Keratinocyte (primary cell): ENCODE data around the gene LEO1. TPM values are rescaled to one million over a fixed set of nuclear protein-coding genes. Genes with fewer than 3 reads are reported as not detected.

ENCODE experiments used
- DNase-seq: peaks from one replicate; pipeline ENCODE4 v3.0.0-alpha.2; 2011; ENCODE audit warnings: low read depth, missing footprints, low spot score
- FAIRE-seq: peaks from 2 replicates; lab custom pipeline; 2011; peaks lifted over from hg19 to GRCh38; lab: Jason Lieb, UNC
- H2AFZ ChIP-seq: 2 replicates; pipeline ENCODE4 v1.6.0; 2012; ENCODE audit warnings: low read length, control low read depth, inconsistent platforms; ENCODE audit not compliant: control insufficient read depth
- H3K27ac ChIP-seq: 2 replicates; pipeline ENCODE4 v1.5.1; 2011; ENCODE audit warnings: low read length; ENCODE audit not compliant: control insufficient read depth, insufficient read depth
- H3K27me3 ChIP-seq: 3 replicates; pipeline ENCODE4 v1.6.0; 2011; ENCODE audit warnings: low read length; ENCODE audit not compliant: control insufficient read depth, insufficient read depth; ENCODE audit errors: extremely low read depth
- H3K36me3 ChIP-seq, 2 experiments: 2 replicates in 1 of 2; 3 replicates in 1 of 2; pipeline ENCODE4 v1.5.1; 2011; ENCODE audit warnings: low read length in 2 of 2, mild to moderate bottlenecking in 1 of 2; ENCODE audit not compliant: control insufficient read depth in 2 of 2, insufficient read depth in 2 of 2; ENCODE audit errors: extremely low read depth in 1 of 2
- H3K4me1 ChIP-seq: 3 replicates; pipeline ENCODE4 v1.5.1; 2011; ENCODE audit warnings: low read length; ENCODE audit not compliant: control insufficient read depth, insufficient read depth; ENCODE audit errors: extremely low read depth
- H3K4me2 ChIP-seq: 3 replicates; pipeline ENCODE4 v1.6.0; 2011; ENCODE audit warnings: low read depth, low read length; ENCODE audit not compliant: control insufficient read depth, insufficient read depth; ENCODE audit errors: extremely low read depth
- H3K4me3 ChIP-seq, 3 experiments: fragments of 200-600 bp in 1 of 3; sonication (generic) in 1 of 3; 2 replicates in 2 of 3; 3 replicates in 1 of 3; pipeline ENCODE4 v1.5.1; 2011 to 2016; ENCODE audit warnings: low read length in 3 of 3, mild to moderate bottlenecking in 3 of 3, control low read depth in 2 of 3, inconsistent platforms in 1 of 3, low read depth in 1 of 3, mixed read lengths in 1 of 3, mixed run types in 1 of 3, moderate library complexity in 1 of 3; ENCODE audit not compliant: control insufficient read depth in 2 of 3, insufficient read depth in 2 of 3; ENCODE audit errors: extremely low read depth in 1 of 3
- H3K79me2 ChIP-seq: 2 replicates; pipeline ENCODE4 v1.6.0; 2012; ENCODE audit warnings: low read length; ENCODE audit not compliant: control insufficient read depth, insufficient read depth
- H3K9ac ChIP-seq: 3 replicates; pipeline ENCODE4 v1.6.0; 2011; ENCODE audit warnings: low read length; ENCODE audit not compliant: control insufficient read depth, insufficient read depth; ENCODE audit errors: extremely low read depth
- H3K9me1 ChIP-seq: 3 replicates; pipeline ENCODE4 v1.6.0; 2011; ENCODE audit warnings: low read length; ENCODE audit not compliant: control insufficient read depth, insufficient read depth; ENCODE audit errors: extremely low read depth
- H3K9me3 ChIP-seq: 2 replicates; pipeline ENCODE4 v1.5.1; 2012; ENCODE audit warnings: low read depth, low read length; ENCODE audit not compliant: control insufficient read depth
- H4K20me1 ChIP-seq: 3 replicates; pipeline ENCODE4 v1.6.0; 2011; ENCODE audit warnings: low read length; ENCODE audit not compliant: control insufficient read depth, insufficient read depth; ENCODE audit errors: extremely low read depth
- CTCF ChIP-seq, 3 experiments: IDR thresholded peaks in 1 of 3; conservative IDR thresholded peaks in 1 of 3; optimal IDR thresholded peaks in 1 of 3; 2 replicates in 2 of 3; 3 replicates in 1 of 3; pipeline versions ENCODE3 to v1.5.1; 2011; ENCODE audit warnings: low read length in 3 of 3, mild to moderate bottlenecking in 3 of 3, moderate library complexity in 2 of 3, control low read depth in 1 of 3, inconsistent platforms in 1 of 3; ENCODE audit not compliant: insufficient read depth in 2 of 3; ENCODE audit errors: extremely low read depth in 1 of 3
- EZH2 ChIP-seq: IDR thresholded peaks from one replicate; pipeline ENCODE4 v1.6.1; 2012; ENCODE audit warnings: inconsistent platforms, mild to moderate bottlenecking, low read length, moderate library complexity
- dilution Hi-C: fragments of 300-500 bp; cut with MboI; formaldehyde crosslinking; loops from one replicate; pipeline ENCODE4 v1.7.0; 2020; ENCODE audit warnings: low sequenced_read_pairs; ENCODE audit not compliant: extremely low pct_ligation_motif_present
- polyA plus RNA-seq, 5 experiments: library from polyadenylated mRNA; depleted of rRNA in 3 of 5; stranded (reverse) in 3 of 5; stranded (forward) in 1 of 5; unstranded in 1 of 5; fragments of >200 nt; gene quantifications; 1 replicate in 1 of 5; 2 replicates in 3 of 5; 3 replicates in 1 of 5; pipeline versions ENCODE4 v1.2.1 to v1.2.3, GENCODE V29; 2011 to 2012; ENCODE audit warnings: missing spikeins in 2 of 5, low read depth in 1 of 5, low replicate concordance in 1 of 5

Gene LEO1
- polyA plus RNA-seq, 1 donor (not counting 4 experiments of a cell fraction or from before 2014, with no cell fraction given): 12.5 TPM

DNA sequence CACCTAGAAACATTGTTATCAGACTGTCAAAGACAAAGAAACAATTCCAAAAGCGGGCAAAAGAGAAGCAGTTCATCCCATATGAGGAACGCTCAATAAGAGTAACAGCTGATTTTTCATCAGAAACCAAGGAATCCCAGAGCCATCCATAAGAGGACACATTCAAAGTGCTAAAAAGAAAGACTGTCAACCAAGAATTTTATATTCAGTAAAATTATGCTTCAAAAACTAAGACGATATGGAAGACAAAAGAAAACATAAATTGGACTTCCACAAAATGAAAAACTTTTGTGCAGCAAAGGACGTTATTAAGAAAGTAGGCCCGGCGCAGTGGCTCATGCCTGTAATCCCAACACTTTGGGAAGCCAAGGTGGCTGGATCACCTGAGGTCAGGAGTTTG is 4.0 kb downstream of the LEO1 start:
- Histone ChIP-seq H3K36me3 (peaks cover 4 to 14% of the 10 kb centered on the region in 2 experiments), H3K4me2 (no peak overlapping the region), H2AFZ (no peak overlapping the region), H3K79me2 (peaks cover 66% of the 10 kb centered on the region), H3K4me3 (no peak overlapping the region), H3K9me1 (no peaks in the 10 kb centered on the region), H3K27me3 (no peaks in the 10 kb centered on the region), H4K20me1 (no peaks in the 10 kb centered on the region), H3K9ac (no peak overlapping the region), H3K9me3 (no peaks in the 10 kb centered on the region), H3K4me1 (peaks cover 11% of the 10 kb centered on the region), H3K27ac (no peak overlapping the region)
- no peak for FAIRE-seq
- dilution Hi-C loops: no loop called here
- no peak for TF ChIP-seq CTCF (optimal IDR thresholded peaks at IDR 0.05 in 1 of 3, IDR thresholded peaks at IDR 0.05 in 1 of 3, conservative IDR thresholded peaks at IDR 0.05 in 1 of 3; ENCODE audit: extremely low read depth in 1 of 3, insufficient read depth in 2 of 3, low read length in 3 of 3)
- no peak for TF ChIP-seq EZH2
- DNase-seq: no peak

- dilution Hi-C loops: no loop called here
- FAIRE-seq (no peak), DNase-seq (no peak)
- Histone ChIP-seq H3K4me2 (no peak overlapping the region), H3K36me3 (peaks cover 8 to 18% of the 10 kb centered on the region in 2 experiments), H3K9me3 (no peaks in the 10 kb centered on the region), H2AFZ (no peak overlapping the region), H4K20me1 (no peaks in the 10 kb centered on the region), H3K27ac (no peak overlapping the region), H3K27me3 (no peaks in the 10 kb centered on the region), H3K4me3 (no peak overlapping the region), H3K4me1 (peaks cover 11% of the 10 kb centered on the region), H3K9me1 (no peaks in the 10 kb centered on the region), H3K9ac (no peak overlapping the region), H3K79me2 (peaks cover 61% of the 10 kb centered on the region)
- TF ChIP-seq EZH2 (no peak), CTCF (optimal IDR thresholded peaks at IDR 0.05 in 1 of 3, IDR thresholded peaks at IDR 0.05 in 1 of 3, conservative IDR thresholded peaks at IDR 0.05 in 1 of 3; ENCODE audit: extremely low read depth in 1 of 3, insufficient read depth in 2 of 3, low read length in 3 of 3) (no peak)
Observed at GRCh38 chr15:51966192-51966591, 5.4 kb downstream of the LEO1 start.
